SK-N-MC (cell line): ENCODE results near the gene MTFR1L.
"Not testable (repeated sequence)": the region's sequence is repeated elsewhere in the genome, so short reads cannot be mapped to it uniquely, and the experiment has no call there.

Experiments
- DNase-seq: peaks from one replicate; pipeline ENCODE4 v3.0.0-alpha.2; 2011; ENCODE audit warnings: low read depth, low spot score
- H3K27ac ChIP-seq: fragments of 200-600 bp; sonication (generic); 2 replicates; pipeline ENCODE4 v1.5.1; 2016; ENCODE audit warnings: mixed run types
- H3K36me3 ChIP-seq: fragments of 200-600 bp; sonication (generic); 2 replicates; pipeline ENCODE4 v1.6.1; 2017; ENCODE audit warnings: antibody characterized with exemption, low read length, mixed read lengths; ENCODE audit not compliant: insufficient read depth
- H3K4me3 ChIP-seq: fragments of 200-600 bp; sonication (generic); 2 replicates; pipeline ENCODE4 v1.5.1; 2016
- H3K9ac ChIP-seq: fragments of 200-600 bp; sonication (generic); 2 replicates; pipeline ENCODE4 v1.8.0; 2017; ENCODE audit warnings: mixed run types, mixed read lengths; ENCODE audit not compliant: insufficient read length
- H3K9me3 ChIP-seq: fragments of 200-600 bp; sonication (generic); 2 replicates; pipeline ENCODE4 v1.6.1; 2017; ENCODE audit warnings: low read depth, mild to moderate bottlenecking, antibody characterized with exemption, low read length, moderate library complexity, mixed read lengths
- EZH2 ChIP-seq: fragments of 200-600 bp; sonication (generic); IDR thresholded peaks from one replicate; pipeline ENCODE4 v1.6.1; 2017; ENCODE audit warnings: antibody characterized with exemption
- FOXP2 ChIP-seq: optimal IDR thresholded peaks from 2 replicates; pipeline ENCODE3; 2011; ENCODE audit warnings: mild to moderate bottlenecking, moderate library complexity; ENCODE audit not compliant: insufficient read depth; ENCODE audit errors: extremely low read length, control extremely low read depth
- POLR2AphosphoS5 ChIP-seq: IDR thresholded peaks from 2 replicates; pipeline ENCODE4 v1.6.1; 2012; ENCODE audit warnings: mild to moderate bottlenecking, low read depth, low read length, borderline replicate concordance

The MTFR1L gene

GRCh38 chr1:25828491-25828890 lies 8.7 kb downstream of the MTFR1L start:
- no peak for DNase-seq
- H3K9me3 ChIP-seq: no peaks in the 10 kb centered on the region
- TF ChIP-seq FOXP2 (no peak), EZH2 (no peak), POLR2AphosphoS5 (no peak)
- H3K9ac ChIP-seq: no peak overlapping the region
- H3K27ac ChIP-seq: no peak overlapping the region
- H3K36me3 ChIP-seq: peaks cover 59% of the 10 kb centered on the region
- H3K4me3 ChIP-seq: no peak overlapping the region

GRCh38 chr1:25829046-25829445 lies 9.3 kb downstream of the MTFR1L start:
- Histone ChIP-seq H3K36me3 (peaks cover 60% of the 10 kb centered on the region), H3K4me3 (no peak overlapping the region), H3K9me3 (no peaks in the 10 kb centered on the region), H3K27ac (no peak overlapping the region), H3K9ac (no peak overlapping the region)
- DNase-seq: no peak
- TF ChIP-seq EZH2 (no peak), FOXP2 (no peak), POLR2AphosphoS5 (no peak)

- TF ChIP-seq POLR2AphosphoS5: no peak
- TF ChIP-seq FOXP2: no peak
- no peak for TF ChIP-seq EZH2
- Histone ChIP-seq H3K36me3 (peaks cover 75% of the 10 kb centered on the region), H3K4me3 (no peak overlapping the region), H3K9ac (no peak overlapping the region), H3K27ac (no peak overlapping the region), H3K9me3 (no peaks in the 10 kb centered on the region)
- DNase-seq: no peak
These were observed 11.9 kb downstream of the MTFR1L start for GRCh38 chr1:25831569-25832196.

- no peak for TF ChIP-seq EZH2
- TF ChIP-seq FOXP2: no peak
- no peak for TF ChIP-seq POLR2AphosphoS5
- H3K9me3 ChIP-seq: no peaks in the 10 kb centered on the region
- H3K36me3 ChIP-seq: peaks cover 79% of the 10 kb centered on the region
These were observed 12.7 kb downstream of the MTFR1L start for GRCh38 chr1:25832336-25833037.

GRCh38 chr1:25833158-25833557 lies 13.4 kb downstream of the MTFR1L start:
- Histone ChIP-seq H3K36me3 (peaks cover 75% of the 10 kb centered on the region), H3K4me3 (no peak overlapping the region), H3K27ac (no peak overlapping the region), H3K9ac (no peak overlapping the region), H3K9me3 (no peaks in the 10 kb centered on the region)
- TF ChIP-seq EZH2: no peak
- no peak for TF ChIP-seq POLR2AphosphoS5
- TF ChIP-seq FOXP2: no peak
- DNase-seq: no peak

More at GRCh38 chr1:25832336-25833037, 12.7 kb downstream of the MTFR1L start:
- no peak overlapping the region for H3K9ac ChIP-seq
- H3K4me3 ChIP-seq: no peak overlapping the region
- no peak for DNase-seq
- no peak overlapping the region for H3K27ac ChIP-seq

GRCh38 chr1:25834894-25835293 lies 15.1 kb downstream of the MTFR1L start:
- Histone ChIP-seq H3K9ac (no peak overlapping the region), H3K36me3 (peaks cover 62% of the 10 kb centered on the region)
- no peak for DNase-seq

GRCh38 chr1:25836695-25837094 lies 16.9 kb downstream of the MTFR1L start:
- no peak overlapping the region for H3K9ac ChIP-seq
- no peaks in the 10 kb centered on the region for H3K9me3 ChIP-seq
- TF ChIP-seq EZH2 (no peak), FOXP2 (no peak), POLR2AphosphoS5 (no peak)
- H3K27ac ChIP-seq: no peak overlapping the region
- peaks cover 45% of the 10 kb centered on the region for H3K36me3 ChIP-seq
- DNase-seq: no peak
- H3K4me3 ChIP-seq: no peak overlapping the region

More at GRCh38 chr1:25834894-25835293, 15.1 kb downstream of the MTFR1L start:
- H3K27ac ChIP-seq: no peak overlapping the region
- TF ChIP-seq POLR2AphosphoS5 (no peak), FOXP2 (no peak), EZH2 (no peak)
- no peak overlapping the region for H3K4me3 ChIP-seq
- no peaks in the 10 kb centered on the region for H3K9me3 ChIP-seq

GRCh38 chr1:25837262-25837875 lies 17.6 kb downstream of the MTFR1L start:
- peaks cover 38% of the 10 kb centered on the region for H3K36me3 ChIP-seq
- no peak for DNase-seq
- no peak overlapping the region for H3K4me3 ChIP-seq
- no peak for TF ChIP-seq POLR2AphosphoS5
- no peak for TF ChIP-seq EZH2
- no peak for TF ChIP-seq FOXP2
- no peak overlapping the region for H3K9ac ChIP-seq
- H3K9me3 ChIP-seq: no peaks in the 10 kb centered on the region
- no peak overlapping the region for H3K27ac ChIP-seq

- not testable (repeated sequence) for H3K9ac ChIP-seq, H3K27ac ChIP-seq, H3K4me3 ChIP-seq, DNase-seq, H3K9me3 ChIP-seq
- peaks cover 21% of the 10 kb centered on the region for H3K36me3 ChIP-seq
These were observed 20.1 kb downstream of the MTFR1L start for GRCh38 chr1:25839808-25840207.
